ENCODE measurements around the gene UBR7. TPM values are rescaled to one million over a fixed set of nuclear protein-coding genes. Genes with fewer than 3 reads are reported as not detected.
A peak's percentile ranks its signal among the peaks of the same experiment; 100 is the strongest.
"Not testable (repeated sequence)": the region's sequence is repeated elsewhere in the genome, so short reads cannot be mapped to it uniquely, and the experiment has no call there.

The UBR7 gene
- total RNA-seq, 1 donor from 2014 or later = 7.9 TPM

DNA sequence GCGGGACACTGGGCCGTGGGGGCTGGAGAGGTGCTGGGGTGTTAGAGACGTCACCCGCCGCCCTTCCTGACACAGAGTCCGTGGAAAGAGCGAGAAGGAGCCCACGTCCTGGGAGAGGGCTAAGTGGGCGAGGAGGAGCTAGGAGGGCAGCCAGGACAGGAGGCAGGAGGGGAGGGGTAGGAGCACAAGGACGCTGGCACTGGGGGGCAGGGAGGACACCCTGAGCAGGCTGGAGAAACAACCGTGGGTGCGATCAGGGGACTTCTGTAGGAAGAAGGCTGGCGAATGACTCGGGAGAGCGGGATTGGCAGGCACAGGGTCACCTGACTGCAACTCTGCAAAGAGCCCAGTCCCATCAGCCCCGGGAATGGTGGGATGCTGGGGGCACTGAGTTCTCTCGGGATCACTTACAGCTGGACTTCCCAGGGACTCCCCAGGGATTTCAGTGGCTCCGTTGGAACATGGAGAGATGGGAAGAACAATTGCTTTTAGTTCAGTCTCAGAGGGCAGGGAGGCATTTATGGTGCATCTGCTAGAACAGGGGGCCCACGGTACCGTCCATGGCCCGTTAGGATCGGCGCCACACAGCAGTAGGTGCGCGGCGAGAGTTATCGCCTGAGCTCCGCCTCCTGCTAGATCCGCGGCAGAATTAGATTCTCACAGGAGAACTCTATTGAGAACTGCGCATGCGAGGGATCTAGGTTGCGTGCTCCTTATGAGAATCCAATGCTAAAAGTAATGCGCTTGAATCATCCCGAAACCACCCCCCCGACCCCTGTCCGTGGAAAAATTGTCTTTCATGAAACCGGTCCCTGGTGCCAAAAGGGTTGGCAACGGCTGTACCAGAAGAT lies 24.3 kb downstream of the UBR7 start:
- FAIRE-seq (no peak), DNase-seq (ENCODE audit: low read depth) (peak; percentile 41)
- H3K4me3 ChIP-seq (ENCODE audit: low read depth, low read length) = peak overlapping the region; percentile 43

DNA sequence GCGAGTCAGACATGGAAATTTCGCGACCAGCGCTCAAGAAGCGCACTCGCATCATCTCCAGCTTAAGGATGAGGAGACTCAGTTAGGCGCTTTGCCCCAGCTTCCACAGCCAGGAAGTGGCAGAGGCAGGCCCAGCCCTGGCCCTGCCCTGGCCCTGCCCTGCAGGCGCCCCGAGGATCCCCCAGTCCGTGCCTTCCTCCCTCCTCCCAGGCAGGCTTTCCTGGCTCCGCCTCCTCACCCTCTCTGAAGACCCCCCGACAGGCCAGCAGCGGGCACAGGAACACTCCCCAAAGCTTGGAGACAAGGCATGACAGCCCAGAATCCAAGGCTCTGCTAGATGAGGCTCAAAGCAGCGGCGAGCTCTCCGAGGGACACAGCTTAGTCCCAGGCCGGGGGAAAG lies 25.1 kb downstream of the UBR7 start:
- Histone ChIP-seq H3K4me3 (ENCODE audit: low read depth, low read length) (no peak overlapping the region), H3K27me3 (ENCODE audit: control insufficient read depth, insufficient read depth, low read length) (no peaks in the 10 kb centered on the region), H3K36me3 (ENCODE audit: control insufficient read depth, insufficient read depth, low read length) (peaks cover 3% of the 10 kb centered on the region)
- DNase-seq (ENCODE audit: low read depth) (no peak), FAIRE-seq (no peak)
- TF ChIP-seq, protein P1, sequence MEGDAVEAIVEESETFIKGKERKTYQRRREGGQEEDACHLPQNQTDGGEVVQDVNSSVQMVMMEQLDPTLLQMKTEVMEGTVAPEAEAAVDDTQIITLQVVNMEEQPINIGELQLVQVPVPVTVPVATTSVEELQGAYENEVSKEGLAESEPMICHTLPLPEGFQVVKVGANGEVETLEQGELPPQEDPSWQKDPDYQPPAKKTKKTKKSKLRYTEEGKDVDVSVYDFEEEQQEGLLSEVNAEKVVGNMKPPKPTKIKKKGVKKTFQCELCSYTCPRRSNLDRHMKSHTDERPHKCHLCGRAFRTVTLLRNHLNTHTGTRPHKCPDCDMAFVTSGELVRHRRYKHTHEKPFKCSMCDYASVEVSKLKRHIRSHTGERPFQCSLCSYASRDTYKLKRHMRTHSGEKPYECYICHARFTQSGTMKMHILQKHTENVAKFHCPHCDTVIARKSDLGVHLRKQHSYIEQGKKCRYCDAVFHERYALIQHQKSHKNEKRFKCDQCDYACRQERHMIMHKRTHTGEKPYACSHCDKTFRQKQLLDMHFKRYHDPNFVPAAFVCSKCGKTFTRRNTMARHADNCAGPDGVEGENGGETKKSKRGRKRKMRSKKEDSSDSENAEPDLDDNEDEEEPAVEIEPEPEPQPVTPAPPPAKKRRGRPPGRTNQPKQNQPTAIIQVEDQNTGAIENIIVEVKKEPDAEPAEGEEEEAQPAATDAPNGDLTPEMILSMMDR (IDR thresholded peaks at IDR 0.05; ENCODE audit: insufficient read depth, low read length, severe bottlenecking) = no peak

More for the DNA sequence above, 24.3 kb downstream of the UBR7 start:
- H3K27me3 ChIP-seq (ENCODE audit: control insufficient read depth, insufficient read depth, low read length) = no peaks in the 10 kb centered on the region
- TF ChIP-seq, protein P1 (IDR thresholded peaks at IDR 0.05; ENCODE audit: insufficient read depth, low read length, severe bottlenecking) = no peak
- H3K36me3 ChIP-seq (ENCODE audit: control insufficient read depth, insufficient read depth, low read length) = peaks cover 3% of the 10 kb centered on the region

DNA sequence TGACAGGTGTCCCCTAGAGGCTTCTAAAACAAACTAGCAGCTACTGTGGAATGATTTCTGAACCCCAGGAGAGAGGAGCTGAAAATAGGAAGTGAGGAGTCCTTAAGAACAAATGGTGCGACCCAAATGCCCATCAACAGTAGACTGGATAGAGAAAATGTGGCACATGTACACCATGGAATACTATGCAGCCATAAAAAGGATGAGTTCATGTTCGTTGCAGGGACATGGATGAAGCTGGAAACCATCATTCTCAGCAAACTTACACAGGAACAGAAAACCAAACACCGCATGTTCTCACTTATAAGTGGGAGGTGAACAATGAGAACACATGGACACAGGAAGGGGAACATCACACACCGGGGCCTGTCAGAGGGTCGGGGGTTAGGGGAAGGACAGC lies 26.0 kb downstream of the UBR7 start:
- not testable (repeated sequence) for DNase-seq (ENCODE audit: low read depth); H3K27me3 ChIP-seq (ENCODE audit: control insufficient read depth, insufficient read depth, low read length); H3K36me3 ChIP-seq (ENCODE audit: control insufficient read depth, insufficient read depth, low read length); H3K4me3 ChIP-seq (ENCODE audit: low read depth, low read length)
- peak; percentile 13 for FAIRE-seq

GRCh38 chr14:93234798-93235197 lies 27.7 kb downstream of the UBR7 start:
- FAIRE-seq (peak; percentile 81), DNase-seq (ENCODE audit: low read depth) (peak; percentile 95)
- TF ChIP-seq, protein P1 (IDR thresholded peaks at IDR 0.05; ENCODE audit: insufficient read depth, low read length, severe bottlenecking) = no peak

DNA sequence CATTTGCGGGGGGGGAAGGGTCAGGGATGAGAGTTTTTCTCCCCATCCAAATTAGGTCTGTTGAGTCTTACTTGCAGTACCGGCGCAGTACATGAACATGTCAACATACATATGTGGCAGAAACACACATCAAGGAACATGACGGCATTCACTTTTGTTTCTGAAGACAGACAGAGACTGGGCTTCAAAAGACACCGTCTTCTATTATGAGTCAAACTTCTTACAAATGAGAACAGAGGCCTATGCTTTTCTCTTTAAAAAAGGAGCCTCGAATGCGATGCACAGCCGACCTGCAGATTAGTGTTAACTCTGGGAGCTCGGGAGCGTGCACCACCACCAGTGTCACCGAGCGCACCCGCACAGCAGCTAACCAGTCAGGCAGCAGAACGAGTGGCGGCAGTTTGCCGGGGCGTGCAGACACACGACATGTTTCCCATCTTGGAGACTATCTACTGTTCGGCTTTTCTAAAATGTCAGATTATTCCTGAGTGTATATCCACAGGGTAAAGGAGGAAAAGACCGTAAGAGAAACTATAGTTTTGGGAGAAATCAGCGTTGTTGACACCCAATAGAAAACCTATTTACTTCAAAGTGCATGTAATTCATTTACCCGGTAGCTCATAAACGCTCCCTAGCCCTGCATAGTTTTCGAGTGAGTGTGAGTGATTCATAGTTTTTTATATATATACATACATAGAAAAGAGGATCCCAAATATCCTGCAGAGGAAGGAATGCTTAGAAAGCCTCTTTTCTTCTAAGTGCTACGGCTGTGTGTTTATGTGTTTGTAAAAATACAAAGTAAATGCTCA lies 33.0 kb downstream of the UBR7 start:
- Histone ChIP-seq H3K27me3 (ENCODE audit: control insufficient read depth, insufficient read depth, low read length) (no peaks in the 10 kb centered on the region), H3K4me3 (ENCODE audit: low read depth, low read length) (no peak overlapping the region), H3K36me3 (ENCODE audit: control insufficient read depth, insufficient read depth, low read length) (peaks cover 6% of the 10 kb centered on the region)
- DNase-seq (ENCODE audit: low read depth) = peak; percentile 79
- FAIRE-seq = no peak
- TF ChIP-seq, protein P1 (IDR thresholded peaks at IDR 0.05; ENCODE audit: insufficient read depth, low read length, severe bottlenecking) = no peak

More at GRCh38 chr14:93234798-93235197, 27.7 kb downstream of the UBR7 start:
- H3K4me3 ChIP-seq (ENCODE audit: low read depth, low read length) = no peak overlapping the region
- H3K36me3 ChIP-seq (ENCODE audit: control insufficient read depth, insufficient read depth, low read length) = no peaks in the 10 kb centered on the region
- H3K27me3 ChIP-seq (ENCODE audit: control insufficient read depth, insufficient read depth, low read length) = no peaks in the 10 kb centered on the region

DNA sequence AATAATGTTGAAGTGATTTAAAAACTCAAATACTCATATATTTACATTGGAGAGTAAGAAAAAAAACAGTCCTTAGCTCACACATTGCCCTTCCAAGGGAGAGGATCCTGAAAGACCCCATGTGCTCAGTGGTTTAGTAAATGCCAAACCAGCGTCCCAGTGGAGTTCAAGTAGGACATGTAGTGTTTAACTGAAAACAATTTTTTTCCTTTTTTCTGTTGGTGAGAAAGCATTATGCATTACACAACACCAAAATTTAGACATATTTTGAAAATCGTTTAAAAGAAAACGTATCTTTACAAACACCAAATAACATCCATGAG lies 33.6 kb downstream of the UBR7 start:
- DNase-seq (ENCODE audit: low read depth) (no peak), FAIRE-seq (no peak)
- no peaks in the 10 kb centered on the region for H3K27me3 ChIP-seq (ENCODE audit: control insufficient read depth, insufficient read depth, low read length)
- peaks cover 7% of the 10 kb centered on the region for H3K36me3 ChIP-seq (ENCODE audit: control insufficient read depth, insufficient read depth, low read length)
- no peak overlapping the region for H3K4me3 ChIP-seq (ENCODE audit: low read depth, low read length)
- TF ChIP-seq, protein P1 (IDR thresholded peaks at IDR 0.05; ENCODE audit: insufficient read depth, low read length, severe bottlenecking) = no peak
